NCI-H2196 (cell line): ENCODE results near the gene CDYL2.
"Not testable (repeated sequence)": the region's sequence is repeated elsewhere in the genome, so short reads cannot be mapped to it uniquely, and the experiment has no call there.

Source experiments
- DNase-seq: peaks from one replicate; lab custom pipeline; 2025; ENCODE audit not compliant: unreplicated experiment; lab: John Stamatoyannopoulos, UW

CDYL2 gene

DNA sequence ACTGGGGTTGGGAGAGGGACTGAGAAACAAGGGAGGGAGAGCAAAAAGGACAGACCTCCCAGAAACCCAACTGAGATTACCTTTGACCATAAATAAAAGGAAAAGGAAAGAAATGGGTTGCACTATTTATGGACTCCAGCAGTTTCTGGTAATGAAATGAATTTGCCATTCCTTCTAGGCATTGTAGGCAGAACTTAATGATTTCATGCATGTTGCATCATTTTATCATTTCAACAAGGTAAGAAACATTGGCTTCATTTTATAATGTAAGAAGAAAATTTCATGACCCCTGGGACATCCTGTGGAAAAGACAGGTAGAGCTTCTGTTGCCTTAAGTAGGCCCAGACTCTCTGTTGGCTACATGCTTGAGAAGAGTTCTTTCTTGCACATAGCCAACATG is 8.2 kb upstream of the CDYL2 start:
- DNase-seq, result no peak

DNA sequence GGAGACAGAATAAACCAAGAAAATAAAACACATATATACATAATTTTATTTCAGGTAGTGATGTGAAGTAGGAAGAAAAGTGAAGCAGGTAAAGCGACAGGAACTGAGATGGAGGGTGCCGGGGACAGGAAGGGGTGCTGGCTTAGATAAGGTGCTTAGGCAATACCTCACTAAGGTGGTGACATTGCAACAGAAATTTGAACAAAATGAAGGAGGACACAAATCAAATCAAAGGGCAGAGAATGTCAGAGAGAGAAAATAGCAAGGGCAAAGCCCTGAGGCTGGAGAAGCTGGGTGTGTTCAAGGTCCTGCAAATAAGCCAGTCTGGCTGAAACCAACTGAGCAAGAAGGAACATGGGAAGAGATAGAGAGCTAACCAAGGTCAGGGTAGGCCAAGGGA is 5.0 kb upstream of the CDYL2 start:
- no peak for DNase-seq

DNA sequence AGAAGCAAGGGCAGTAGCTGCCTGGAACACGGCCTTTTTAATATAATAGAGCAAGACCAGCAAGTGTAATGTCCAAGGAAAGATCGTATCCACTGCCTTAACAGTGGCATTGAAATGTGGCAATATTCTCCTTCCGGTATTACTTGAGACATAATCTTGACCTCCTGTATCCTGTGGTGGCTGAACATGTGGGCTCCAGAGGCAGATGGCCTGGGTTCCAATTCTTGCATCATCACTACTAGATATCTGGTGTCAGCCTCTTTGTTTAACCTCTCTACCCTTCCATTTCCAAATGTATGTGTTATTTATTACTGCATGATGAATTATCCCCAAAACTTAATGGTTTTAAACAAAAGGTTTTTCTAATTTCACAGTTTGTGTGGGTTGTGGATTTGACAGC is 3.5 kb upstream of the CDYL2 start:
- no peak for DNase-seq

DNA sequence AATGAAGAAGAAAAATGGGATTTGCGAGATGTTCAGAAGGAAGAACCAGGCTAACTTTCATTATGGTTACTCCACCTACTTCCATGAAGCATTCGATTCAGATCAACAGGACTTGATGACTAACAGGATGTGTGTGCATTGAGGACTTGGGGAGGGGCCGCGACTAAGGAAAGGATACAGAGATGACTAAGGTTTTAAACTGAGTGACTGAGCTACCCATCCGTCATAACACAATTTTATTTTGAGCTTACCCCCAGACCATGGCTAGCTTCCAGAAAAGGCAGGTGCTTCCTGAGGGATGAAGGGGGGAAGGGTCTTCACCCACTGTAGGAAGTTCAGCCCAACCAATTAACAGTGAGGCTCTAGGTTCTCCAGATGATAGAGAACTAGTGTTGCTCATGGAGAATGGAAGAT is 2.5 kb upstream of the CDYL2 start:
- DNase-seq, result no peak

DNA sequence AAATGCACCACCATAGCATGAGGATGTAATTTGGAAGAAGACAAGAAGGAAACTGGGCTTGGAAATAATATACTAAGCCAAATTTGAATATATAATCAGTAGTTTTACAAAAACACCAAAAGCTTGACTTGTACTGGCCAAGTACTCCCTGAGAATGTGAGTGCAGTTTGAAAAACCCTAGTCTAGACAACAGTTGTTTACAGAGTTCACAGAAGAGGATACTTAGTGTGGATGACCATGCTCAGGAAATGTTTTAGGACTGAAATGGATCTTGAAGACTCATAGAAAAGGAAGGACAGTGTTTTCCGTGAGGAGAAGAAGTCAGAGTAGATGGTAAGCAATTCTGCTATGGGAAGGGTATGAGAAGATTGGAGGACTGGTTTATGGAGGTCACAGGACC is 1.9 kb upstream of the CDYL2 start:
- no peak for DNase-seq

DNA sequence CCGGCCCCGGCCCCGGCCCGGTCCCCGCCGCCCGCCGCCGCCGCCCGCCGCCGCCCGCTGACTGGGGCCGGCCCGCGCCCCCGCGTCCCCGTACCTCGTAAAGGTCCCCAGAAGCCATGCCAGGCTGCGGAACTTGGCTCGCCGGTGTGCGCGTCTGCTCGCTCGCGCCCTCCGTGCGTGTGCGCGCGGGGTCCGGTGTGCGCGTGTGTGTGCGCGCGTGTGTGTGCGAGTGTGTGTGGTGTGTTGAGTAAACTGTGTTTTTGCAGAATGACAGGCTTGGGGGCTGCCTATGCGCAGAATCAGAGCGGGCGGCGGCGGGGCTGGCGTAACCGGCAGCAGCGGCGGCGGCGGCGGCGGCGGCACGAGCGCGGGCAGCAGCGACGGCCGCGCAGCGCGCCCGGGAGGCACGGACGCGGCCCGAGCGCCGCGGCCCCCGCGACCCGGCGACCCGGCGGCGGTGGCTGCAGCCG is 307 bp downstream of the CDYL2 start:
- DNase-seq, result no peak

DNA sequence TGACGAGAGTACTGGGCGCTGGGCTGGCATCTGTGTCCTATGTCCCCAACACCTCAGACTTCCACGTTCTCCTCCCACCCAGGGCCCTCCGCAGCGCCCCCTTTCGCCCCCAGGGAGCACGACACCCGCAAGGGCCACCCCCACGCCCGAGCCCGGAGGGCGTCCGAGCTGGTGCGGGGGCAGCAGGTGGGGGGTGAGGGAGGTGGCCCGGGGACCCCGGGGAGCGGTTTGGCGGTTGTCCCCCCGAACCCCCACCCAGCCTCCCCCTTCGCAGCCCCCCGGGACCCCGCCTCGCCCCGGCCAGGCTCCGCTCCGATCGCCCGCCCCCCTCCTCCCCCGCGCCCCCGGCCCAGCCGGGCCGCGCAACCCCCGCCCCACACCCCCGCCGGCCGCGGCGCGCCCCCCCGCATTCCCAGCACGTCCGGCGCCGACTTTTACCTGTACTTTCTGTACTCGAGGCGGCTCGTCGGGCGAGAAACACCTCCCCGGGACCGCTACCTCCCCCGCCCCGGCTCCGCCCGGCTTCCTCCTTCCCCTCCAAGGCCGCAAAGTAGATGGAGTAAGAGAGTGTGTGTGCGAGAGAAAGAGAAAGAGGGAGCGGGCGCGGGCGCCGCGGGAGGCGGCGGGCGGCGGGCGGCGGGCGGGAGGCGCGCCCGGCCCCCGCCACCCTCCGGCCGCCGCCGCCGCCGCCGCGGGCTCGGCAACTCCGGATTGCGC is 901 bp downstream of the CDYL2 start:
- DNase-seq, result no peak

DNA sequence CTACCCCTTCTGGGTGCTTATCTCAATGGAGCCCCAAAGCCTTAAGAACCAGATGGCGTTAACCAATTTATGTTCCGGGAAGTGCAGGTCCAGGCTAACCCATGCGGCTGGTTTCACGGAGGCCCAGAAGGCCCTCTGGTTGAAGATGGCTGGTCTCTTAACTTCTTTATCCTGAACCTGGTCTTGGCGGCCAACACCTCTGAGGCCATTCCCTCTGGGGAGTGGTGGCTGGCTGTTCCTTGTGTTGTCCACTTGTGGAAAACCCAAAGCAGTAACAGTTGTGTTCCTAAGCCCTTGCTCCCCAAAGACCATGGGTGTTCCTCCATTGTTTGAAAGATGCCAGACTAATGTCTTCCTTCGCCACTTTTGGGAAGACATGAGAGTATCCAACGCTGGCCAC is 1.5 kb downstream of the CDYL2 start:
- no peak for DNase-seq

DNA sequence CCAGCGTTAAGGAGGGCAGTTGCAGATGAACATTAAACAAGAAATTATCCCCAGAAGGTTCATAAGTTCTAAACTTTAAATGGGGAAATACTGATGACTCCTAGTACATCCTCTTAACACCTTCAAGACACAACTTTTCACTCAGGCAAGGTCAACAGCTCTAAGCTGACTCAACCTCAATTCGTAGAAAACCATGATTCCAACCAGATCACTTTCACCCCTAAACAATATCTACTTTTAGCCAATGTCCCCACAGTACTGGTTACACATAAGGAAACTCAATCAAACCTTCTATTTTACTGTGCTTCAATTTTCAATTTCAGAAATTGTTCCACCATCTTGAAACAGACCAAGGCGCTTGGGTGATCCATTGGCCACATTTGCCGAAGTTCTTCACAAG is 2.3 kb downstream of the CDYL2 start:
- no peak for DNase-seq

DNA sequence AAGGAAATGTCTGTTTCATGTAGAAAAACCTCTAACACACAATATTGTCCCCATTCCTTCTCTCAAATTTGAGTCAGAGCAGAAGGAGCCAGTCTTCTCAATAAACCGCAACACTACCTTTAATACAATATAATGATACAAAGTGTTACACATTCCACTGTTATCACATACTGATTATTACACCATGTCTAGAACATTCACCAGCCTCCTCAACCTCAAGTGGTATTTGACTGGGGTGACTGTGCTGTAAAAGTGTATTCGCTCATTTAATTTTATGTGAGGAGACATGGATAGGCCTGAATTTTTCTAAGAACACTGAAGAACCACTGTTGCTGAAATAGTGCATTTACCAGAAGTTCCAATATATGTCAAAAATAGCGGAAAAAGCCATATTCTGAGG is 10.3 kb downstream of the CDYL2 start:
- DNase-seq, result no peak

DNA sequence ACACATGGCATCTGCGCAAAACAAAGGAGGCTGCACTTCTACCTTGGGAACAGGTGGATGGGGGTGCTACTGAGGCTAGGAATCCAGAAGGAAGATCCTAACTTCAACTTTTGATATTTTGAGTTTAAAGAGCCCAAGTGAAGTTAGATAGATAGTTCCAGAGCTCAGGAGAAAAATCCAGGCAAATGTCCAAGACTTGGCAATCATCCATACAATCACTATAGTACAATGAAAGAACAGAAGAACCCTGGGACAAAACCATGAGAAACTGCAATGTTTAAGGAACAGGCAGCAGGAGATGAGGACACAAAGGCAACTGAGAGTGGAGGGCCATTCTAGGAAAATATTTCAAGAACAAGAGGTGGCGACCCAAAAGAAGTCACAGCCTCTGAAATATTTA is 12.4 kb downstream of the CDYL2 start:
- no peak for DNase-seq

DNA sequence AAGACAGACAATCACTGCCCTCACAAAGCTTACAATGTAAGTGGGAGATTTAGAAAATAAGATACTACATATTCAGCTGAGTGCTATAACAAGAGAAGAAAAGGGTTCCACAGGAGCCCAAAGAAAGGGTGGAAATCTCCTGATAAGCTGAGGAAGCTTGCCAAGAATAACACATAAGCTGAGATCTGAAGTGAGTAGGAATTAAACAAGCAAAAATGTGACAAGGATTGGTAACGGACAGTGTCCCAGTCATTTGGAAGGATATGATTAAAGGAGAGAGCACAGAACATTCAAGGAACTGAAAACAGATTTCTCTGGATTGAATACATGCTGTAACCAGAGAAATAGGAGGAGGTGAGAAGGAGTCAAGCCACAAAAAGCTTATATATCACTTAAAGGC is 13.0 kb downstream of the CDYL2 start:
- no peak for DNase-seq

DNA sequence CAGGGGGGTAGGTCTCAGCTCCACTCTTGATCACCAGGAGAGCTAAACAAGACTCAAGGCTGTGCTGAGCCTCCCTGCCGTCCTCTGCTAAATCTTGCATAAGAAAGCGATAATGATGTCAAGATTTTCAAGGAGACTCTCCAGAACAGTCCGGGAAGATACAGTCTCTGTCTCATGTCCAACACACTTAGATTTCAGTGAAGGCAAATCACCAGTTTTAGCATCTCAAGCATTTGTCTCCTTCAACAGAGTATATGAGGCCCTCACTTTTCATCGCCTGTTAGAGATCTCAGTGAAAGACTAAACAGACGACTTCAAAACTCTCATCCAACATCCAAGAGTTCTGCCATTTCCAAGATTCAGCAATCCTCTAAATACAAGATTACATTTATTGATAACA is 13.6 kb downstream of the CDYL2 start:
- no peak for DNase-seq

DNA sequence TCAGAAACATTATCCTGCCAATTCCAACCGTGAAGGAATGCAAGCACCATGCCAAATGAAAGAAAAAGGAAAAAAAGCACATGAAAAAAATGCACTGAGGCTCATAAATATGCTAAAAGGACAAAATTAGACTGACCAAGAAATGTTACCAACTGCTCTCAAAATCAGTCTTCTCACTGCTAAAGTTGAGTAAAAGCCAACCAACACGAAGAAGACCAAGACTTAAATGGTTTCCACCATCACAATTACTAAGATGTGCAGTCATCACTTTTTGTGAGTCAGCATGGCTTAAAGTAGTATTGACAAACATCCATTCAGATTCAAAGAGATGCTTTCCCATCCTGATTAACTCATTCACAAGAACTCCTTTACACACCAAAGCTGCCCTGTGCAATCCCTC is 16.4 kb downstream of the CDYL2 start:
- no peak for DNase-seq

DNA sequence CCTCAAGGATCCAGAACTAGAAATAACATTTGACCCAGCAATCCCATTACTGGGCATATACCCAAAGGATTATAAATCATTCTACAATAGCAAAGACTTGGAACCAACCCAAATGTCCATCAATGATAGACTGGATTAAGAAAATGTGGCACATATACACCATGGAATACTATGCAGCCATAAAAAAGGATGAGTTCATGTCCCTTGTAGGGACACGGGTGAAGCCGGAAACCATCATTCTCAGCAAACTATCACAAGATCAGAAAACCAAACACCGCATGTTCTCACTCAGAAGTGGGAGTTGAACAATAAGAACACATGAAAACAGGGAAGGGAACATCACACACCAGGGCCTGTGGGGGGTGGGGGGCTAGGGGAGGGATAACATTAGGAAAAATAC is 17.8 kb downstream of the CDYL2 start:
- DNase-seq, result not testable (repeated sequence)

DNA sequence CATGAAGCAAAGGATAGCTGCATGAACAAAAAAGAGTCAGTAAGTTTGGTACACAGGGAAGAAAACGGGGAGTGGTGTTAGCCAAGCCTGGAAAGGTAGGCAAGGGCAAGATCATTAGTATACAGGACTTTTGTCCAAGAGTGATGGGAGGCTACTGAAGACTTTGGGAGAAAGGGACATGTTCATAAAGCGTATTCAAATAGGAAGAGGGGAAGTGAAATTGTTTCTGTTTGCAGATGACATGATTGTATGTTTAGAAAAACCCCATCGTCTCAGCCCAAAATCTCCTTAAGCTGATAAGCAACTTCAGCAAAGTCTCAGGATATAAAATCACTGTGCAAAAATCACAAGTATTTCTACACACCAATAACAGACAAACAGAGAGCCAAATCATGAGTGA is 19.4 kb downstream of the CDYL2 start:
- no peak for DNase-seq

DNA sequence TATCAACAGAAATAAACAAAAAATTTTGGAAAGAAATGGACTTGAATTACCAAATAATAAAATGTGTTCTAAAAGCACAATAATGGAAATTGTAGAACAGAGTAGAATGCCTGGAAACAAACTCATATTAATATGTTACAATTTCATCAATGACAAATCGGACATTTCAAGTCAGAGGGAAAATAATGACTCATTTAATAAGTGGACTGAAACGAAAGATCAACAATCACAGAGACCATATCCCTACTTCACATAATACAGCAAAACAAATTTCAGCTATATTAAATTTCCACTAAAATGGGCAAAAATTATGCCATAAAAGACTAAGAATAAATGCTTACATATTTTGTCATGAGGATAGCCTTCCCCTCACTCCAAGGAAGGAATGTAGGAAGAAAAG is 25.7 kb downstream of the CDYL2 start:
- DNase-seq, result no peak

DNA sequence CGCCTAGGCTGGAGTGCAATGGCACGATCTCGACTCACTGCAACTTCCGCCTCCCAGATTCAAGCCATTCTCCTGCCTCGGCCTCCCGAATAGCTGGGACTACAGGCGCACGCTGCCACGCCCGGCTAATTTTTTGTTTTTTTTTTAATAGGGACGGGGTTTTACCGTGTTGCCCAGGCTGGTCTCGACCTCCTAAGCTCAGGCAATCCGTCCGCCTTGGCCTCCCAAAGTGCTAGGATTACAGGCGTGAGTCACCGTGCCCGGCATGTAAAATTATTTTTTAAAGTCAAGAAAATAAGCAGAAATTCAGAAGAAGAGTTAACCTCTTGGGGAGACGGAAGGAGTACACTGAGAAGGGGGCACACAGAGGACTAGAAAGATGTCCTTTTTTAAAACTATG is 27.5 kb downstream of the CDYL2 start:
- no peak for DNase-seq

DNA sequence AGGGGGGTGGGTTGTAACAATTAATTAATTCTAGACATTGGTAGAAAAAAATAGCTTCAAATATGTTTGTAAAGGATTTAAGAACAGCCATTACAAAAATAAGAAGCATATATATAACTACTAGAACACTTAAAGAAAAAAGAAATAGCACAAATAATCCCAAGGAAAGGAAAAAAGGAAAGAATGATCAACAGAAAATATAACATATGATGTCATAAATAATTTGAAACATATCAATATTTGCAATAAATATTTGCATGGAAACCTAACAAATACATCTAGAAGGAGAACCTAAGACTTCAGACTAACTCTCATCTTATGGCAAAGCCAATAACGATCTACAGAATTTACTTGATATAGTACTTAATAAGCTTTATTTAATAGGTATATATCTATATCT is 28.9 kb downstream of the CDYL2 start:
- no peak for DNase-seq

DNA sequence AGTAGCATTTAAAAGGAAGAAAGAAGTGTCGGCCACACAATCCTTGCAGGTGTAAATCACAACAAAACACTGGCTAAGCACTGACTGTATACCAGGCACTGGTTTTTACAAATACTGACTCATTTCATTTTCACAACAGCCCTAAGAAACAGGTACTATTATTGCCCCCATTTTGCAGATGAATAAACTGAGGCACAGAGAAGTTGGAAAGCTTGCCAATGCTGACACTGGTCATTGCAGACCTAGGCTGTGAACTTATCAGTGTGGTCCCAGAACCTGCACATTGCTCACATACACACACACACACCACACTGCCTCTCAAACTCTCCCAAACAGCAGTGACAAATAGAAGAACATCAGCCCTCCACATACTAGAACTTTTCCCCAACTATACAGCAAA is 37.6 kb downstream of the CDYL2 start:
- no peak for DNase-seq

DNA sequence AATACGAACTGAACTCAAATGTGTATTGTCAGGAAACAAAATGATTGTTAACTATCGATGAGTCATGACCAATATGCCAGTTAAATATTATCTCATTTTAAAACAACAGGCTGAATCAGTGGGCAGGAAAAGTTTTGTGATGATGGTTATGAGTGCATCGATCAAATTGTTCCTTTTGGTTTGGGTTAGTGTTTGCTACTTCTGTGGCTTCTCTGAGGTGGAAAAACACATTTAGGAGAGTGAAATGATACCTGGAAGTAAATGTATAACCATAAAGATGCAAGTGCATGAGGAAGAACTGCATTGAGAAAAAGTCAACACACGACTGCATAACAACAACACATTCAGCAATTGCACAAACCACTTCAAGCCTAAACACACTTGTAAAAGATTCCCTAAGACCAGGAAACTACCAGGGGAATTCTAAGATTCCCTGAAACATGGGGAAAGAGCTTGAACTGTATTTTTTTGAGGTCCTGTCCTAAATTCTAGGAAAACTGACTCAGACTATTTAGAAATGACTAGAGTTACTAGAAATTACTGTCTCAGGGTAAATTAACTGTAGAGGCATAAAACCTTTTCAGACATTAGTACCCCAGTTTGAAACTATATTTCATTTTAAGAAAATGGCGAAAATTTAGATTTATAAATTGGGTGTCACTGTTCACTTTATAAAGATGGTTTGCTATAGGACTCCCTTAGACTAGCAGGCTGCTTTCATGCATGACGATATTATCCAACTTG is 44.8 kb downstream of the CDYL2 start:
- DNase-seq, result no peak

DNA sequence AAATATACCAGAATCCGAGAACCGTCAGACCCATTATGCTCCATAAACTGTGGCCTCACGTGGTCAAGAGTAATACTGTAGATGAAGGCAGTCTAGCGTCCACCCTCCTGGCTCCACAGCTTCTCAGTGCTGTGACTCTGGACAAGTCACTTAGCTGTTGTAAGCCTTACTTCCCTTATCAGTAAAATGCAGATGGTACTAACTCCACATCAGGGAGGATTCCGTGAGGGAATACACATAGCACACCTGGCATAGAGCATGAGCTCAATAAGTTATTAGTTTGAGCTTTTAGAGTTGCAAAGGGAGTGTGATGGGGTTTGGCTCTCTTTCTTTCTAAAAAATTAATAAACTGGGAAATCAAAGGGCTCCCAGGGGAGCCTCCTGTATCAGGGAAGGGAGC is 49.9 kb downstream of the CDYL2 start:
- no peak for DNase-seq

DNA sequence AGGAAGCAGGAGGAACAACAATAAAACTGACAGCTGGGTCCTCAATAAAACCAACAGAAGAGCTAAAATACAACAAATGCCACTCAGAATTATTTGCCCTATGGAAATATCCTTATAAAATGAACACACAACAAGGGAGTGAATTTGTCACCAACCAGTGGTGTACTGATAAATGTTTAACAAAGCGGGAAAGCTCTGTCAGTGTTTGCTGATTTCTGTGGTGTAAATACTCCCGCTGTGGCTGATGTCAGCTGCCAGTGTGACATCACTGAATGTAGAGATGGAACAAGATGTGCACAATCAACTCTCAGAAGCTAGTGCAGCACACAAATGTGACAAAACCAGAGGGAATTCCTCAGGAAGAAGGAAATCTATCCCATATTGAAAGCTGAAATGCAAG is 51.9 kb downstream of the CDYL2 start:
- DNase-seq, result no peak
